GM06990 (cell line): ENCODE results near the gene GBGT1.
"Not testable (repeated sequence)": the region's sequence is repeated elsewhere in the genome, so short reads cannot be mapped to it uniquely, and the experiment has no call there.

Source experiments
- DNase-seq: peaks from one replicate; pipeline ENCODE4 v3.0.0-alpha.2; 2011; ENCODE audit not compliant: insufficient read length; ENCODE audit errors: extremely low read depth
- H3K27me3 ChIP-seq: replicated peaks from 2 replicates; pipeline ENCODE4 v1.6.0; 2011; ENCODE audit warnings: low read length; ENCODE audit not compliant: control insufficient read depth, insufficient read depth
- H3K36me3 ChIP-seq: 2 replicates; pipeline ENCODE4 v1.5.1; 2011; ENCODE audit warnings: low read length; ENCODE audit not compliant: control insufficient read depth, insufficient read depth
- H3K4me3 ChIP-seq: replicated peaks from 2 replicates; pipeline ENCODE4 v1.5.1; 2011; ENCODE audit warnings: low read depth, mild to moderate bottlenecking, control low read depth, low read length
- TF ChIP-seq, protein P1 (sequence below): IDR thresholded peaks from 2 replicates; pipeline ENCODE4 v1.5.1; 2011; ENCODE audit warnings: low read length, control low read depth, mild to moderate bottlenecking, inconsistent platforms; ENCODE audit not compliant: insufficient read depth, poor library complexity, severe bottlenecking

Gene GBGT1

DNA sequence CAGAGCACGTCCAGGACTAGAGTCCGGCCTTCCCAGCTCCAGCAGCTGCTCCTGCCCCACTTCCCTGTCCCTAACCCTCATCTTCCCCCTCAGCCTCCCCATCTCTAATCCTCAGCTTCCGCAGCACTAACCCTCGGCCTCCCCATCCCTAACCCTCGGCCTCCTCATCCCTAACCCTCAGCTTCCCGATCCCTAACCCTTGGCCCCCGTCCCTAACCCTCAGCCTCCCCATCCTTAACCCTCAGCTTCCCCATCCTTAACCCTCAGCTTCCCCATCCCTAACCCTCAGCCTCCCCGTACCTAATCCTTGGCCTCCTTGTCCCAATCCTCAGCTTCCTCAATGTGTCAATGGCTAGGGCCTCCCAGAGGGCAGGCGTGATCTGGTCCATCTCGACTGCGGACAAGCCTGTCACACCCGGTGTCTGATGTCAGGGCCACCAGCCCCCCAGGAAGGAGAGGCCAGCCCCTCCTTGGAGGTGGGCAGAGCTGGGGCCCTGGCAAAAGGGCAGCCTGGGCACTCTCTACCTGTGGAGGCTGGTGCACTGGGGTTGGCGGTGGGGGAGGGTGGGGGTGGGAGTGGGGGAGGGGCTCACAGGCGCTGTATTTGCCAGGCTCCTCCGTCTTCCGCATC is 43.9 kb upstream of the GBGT1 start:
- TF ChIP-seq, protein P1, sequence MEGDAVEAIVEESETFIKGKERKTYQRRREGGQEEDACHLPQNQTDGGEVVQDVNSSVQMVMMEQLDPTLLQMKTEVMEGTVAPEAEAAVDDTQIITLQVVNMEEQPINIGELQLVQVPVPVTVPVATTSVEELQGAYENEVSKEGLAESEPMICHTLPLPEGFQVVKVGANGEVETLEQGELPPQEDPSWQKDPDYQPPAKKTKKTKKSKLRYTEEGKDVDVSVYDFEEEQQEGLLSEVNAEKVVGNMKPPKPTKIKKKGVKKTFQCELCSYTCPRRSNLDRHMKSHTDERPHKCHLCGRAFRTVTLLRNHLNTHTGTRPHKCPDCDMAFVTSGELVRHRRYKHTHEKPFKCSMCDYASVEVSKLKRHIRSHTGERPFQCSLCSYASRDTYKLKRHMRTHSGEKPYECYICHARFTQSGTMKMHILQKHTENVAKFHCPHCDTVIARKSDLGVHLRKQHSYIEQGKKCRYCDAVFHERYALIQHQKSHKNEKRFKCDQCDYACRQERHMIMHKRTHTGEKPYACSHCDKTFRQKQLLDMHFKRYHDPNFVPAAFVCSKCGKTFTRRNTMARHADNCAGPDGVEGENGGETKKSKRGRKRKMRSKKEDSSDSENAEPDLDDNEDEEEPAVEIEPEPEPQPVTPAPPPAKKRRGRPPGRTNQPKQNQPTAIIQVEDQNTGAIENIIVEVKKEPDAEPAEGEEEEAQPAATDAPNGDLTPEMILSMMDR: no peak
- H3K36me3 ChIP-seq: no peaks in the 10 kb centered on the region
- no peak overlapping the region for H3K4me3 ChIP-seq
- DNase-seq: no peak
- peaks cover 1% of the 10 kb centered on the region; the same call in 1 of the 2 replicates for H3K27me3 ChIP-seq

DNA sequence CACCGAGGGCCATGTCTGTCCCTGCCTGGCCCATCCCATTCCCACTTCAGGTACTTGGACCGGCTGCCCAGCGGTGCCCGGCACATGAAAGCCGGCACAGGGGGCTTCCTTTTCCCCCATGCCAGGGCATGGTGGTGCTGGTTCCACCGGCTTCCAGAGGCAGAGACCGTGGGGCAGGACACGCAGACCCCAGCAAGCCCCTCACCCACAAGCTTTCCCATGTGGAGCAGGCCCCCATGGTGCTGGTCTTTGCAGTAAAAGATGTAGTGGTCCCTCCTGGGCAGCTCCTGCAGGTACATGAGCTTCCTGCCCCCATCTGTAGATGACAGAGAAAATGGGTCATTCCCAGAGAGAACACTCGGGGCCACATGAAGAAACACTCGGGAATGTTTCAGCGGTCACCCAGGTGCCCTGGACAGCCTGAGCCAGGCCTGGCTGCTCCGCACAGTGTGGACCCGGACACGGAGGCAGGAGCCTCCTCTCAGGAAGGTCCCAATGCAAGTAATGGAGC is 43.4 kb upstream of the GBGT1 start:
- Histone ChIP-seq H3K27me3 (peaks cover 1% of the 10 kb centered on the region; the same call in 1 of the 2 replicates), H3K36me3 (no peaks in the 10 kb centered on the region), H3K4me3 (no peak overlapping the region)
- no peak for DNase-seq
- TF ChIP-seq, protein P1: no peak

DNA sequence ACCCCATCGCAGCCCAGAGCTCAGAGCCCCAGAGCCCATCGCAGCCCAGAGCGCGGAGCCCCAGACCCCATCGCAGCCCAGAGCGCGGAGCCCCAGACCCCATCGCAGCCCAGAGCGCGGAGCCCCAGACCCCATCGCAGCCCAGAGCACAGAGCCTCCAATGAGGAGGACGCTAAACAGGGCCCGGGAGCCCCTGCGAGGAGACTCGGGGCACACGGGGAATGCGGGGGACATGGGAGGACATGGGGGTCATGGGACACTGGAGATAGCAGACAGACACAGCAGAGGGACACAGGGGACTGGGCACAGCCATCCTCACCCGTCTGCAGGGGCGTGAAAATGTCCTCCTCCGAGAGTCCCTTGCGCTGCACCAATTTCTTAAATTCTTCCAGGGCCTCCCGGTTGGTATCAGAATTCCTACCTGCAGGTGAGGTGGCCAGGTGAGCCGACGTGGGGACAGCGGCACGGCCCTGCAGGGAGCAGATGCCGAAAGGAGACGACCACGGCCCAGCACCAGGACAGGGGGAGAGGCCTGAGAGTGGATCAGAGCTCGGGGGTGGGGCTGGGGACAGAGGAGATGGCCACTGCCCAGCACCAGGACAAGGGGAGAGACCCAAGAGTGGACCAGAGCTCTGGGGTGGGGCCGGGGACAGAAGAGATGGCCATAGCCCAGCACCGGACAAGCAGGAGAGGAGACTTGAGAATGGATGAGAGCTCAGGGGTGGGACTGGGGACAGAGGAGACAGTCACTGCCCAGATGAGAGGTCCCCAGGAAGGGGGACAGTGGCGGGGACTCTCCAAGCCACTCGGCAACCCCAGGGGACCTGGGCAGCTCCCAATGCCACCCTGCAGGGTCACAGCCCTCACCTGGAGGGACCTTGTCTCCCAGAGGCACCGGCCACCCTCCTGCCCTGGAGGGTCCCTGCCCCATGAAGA is 42.5 kb upstream of the GBGT1 start:
- TF ChIP-seq, protein P1: no peak
- H3K27me3 ChIP-seq: peaks cover 1% of the 10 kb centered on the region; the same call in 1 of the 2 replicates
- no peaks in the 10 kb centered on the region for H3K36me3 ChIP-seq
- no peak for DNase-seq
- H3K4me3 ChIP-seq: no peak overlapping the region

DNA sequence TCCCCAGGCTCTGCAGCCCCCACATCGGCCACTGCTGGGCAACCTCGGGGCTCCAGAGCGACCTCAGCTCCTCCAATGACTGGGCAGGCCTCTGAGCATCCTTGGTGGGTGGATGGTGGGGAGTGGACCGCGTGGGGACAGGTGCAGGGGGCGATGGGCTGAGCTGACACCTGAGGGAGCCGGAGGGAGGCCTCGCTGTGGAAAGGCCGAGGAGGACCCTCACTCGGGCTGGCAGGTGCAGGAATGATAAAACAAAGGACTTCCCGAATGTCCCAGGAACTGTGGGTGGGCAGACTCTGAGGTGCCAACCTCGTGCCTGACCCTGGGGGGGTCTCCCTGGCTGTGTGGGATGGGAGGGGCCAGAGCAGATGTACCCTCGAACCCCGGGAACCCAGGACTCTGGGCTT is 41.8 kb upstream of the GBGT1 start:
- H3K27me3 ChIP-seq, H3K4me3 ChIP-seq, H3K36me3 ChIP-seq, DNase-seq: not testable (repeated sequence)

DNA sequence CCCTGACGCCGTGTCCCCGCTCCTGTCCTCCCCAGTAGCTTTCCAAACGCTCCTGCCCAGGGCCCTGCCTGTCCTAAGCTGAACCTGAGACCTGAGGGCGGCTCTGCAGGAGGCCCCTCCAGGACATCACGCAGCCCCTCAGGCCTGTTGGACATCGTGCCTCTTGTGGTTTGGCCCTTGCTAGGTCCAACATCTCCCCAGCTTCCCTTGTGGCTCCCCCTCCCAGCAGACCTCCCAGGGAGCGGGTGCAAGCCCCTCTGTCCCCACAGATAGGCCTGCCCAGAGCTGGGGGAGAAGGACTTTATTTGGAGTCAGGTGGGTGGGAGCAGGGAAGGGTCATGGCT is 41.3 kb upstream of the GBGT1 start:
- peaks cover 1% of the 10 kb centered on the region; the same call in 1 of the 2 replicates for H3K27me3 ChIP-seq
- DNase-seq: no peak

More for the DNA sequence above, 41.3 kb upstream of the GBGT1 start:
- Histone ChIP-seq H3K4me3 (no peak overlapping the region), H3K36me3 (no peaks in the 10 kb centered on the region)
- TF ChIP-seq, protein P1: no peak
